Activated CD4-positive, alpha-beta T cell treated with anti-CD3 and anti-CD28 coated beads, Interleukin-2, amount 50 U/mL, for 24 hours (primary cell): ENCODE measurements around the gene KCNIP1.

Source experiments
- DNase-seq, 2 donors: peaks; one replicate each; pipeline ENCODE4 v3.0.0-alpha.2; 2020; ENCODE audit warnings: low read depth in 1 of 2, low spot score in 1 of 2

KCNIP1 gene

GRCh38 chr5:170640731-170641588 is 137.1 kb downstream of the KCNIP1 start:
- no peak for DNase-seq

DNA sequence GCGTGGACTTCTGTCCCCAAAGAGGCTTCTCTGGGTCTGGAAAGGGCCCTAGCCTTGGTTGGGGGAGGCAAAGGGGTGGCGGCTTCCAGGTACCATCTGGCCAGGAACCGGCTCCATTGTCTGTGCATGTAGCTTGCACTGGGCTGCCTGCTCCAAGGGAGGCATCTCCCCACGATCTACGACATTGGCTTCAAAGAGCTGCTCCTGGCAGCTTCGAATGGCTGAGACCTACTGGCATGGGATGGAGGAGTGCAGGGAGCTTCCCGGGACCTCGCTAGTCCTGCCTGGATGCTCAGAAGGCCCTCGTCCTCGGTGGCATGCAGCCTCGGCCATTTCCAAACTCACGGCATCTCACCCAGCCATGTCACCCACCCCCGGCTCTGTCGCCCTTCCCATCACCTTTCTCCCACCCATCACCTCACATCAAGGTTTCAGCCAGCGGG is 137.8 kb downstream of the KCNIP1 start:
- DNase-seq: no peak

GRCh38 chr5:170642066-170642735 is 138.4 kb downstream of the KCNIP1 start:
- no peak for DNase-seq

- DNase-seq: no peak
Measured at GRCh38 chr5:170642776-170643436, 139.1 kb downstream of the KCNIP1 start.

DNA sequence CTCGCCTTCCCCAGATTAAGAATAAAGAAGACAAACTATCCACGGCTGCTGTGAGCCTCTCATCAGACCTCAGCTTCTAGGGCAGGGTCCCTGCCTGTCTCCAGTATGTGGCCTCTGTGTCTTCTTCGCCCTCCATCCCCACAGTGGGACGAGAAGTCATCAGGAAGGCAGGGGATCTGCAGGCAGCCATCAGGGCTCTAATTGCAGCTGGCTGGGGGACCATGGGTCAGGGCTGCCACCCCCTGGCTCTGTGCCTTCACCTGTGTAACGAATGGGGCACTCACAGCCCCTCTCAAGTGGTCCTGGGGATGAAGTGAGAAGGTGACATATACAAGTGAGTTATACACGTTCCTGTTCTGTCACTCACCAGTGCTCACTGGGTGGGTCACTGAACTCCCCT is 139.8 kb downstream of the KCNIP1 start:
- DNase-seq: no peak

DNA sequence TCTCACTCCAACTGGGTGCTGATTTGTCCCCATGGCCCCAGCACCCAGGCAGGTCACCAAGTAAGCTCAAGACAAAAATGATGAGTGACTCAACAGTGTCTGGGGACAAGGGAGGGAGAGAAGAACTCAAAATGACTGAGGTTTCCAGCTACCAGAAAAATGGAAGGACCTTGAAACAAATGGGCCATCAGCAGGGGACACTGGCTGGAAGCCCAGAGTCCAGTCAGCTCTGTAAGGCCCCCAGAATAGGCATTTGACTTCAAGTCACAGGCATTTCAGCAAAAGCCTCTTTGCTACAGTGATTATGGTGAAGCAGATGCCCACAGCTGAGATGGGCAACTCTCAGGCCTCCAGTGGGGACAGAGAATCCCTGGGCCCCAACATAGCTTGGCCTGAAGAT is 140.7 kb downstream of the KCNIP1 start:
- DNase-seq: no peak

DNA sequence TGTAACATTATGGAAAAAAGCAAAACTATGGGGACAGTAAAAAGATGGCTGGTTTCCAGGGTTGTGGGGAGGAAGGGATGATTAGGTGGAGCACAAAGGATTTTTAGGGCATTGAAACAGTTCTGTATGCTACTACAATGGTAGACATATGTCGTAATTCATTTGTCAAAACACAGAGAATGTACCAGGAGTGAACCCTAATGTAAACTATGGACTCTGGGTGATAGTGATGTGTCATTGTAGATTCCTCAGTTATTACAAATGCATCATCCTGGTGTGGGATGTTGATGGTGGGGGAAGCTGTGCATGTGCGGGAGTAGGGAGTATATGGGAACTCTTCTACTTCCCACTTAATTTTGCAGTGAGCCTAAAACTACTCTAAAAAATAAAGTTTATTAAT is 144.7 kb downstream of the KCNIP1 start:
- no peak for DNase-seq

DNA sequence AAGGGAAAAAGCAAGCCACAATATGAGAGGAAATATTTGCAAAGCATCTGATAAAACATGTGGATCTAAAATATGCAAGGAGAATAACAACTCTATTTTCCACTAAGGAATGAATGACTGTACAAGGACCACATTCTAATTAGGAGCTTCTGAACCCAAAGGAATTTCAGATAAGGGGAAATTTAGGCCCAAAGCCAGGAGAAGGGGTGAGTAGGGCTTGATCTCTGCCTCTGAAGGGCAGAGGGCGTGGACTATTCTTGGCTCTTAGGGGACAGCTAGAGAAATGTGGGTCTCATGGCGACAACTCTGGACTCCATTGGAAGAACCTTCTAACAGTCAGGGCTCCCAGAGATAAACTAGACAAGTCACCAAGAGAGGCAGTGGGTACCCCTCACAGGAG is 147.0 kb downstream of the KCNIP1 start:
- DNase-seq: no peak

- no peak for DNase-seq
Measured at GRCh38 chr5:170651604-170652277, 147.9 kb downstream of the KCNIP1 start.

DNA sequence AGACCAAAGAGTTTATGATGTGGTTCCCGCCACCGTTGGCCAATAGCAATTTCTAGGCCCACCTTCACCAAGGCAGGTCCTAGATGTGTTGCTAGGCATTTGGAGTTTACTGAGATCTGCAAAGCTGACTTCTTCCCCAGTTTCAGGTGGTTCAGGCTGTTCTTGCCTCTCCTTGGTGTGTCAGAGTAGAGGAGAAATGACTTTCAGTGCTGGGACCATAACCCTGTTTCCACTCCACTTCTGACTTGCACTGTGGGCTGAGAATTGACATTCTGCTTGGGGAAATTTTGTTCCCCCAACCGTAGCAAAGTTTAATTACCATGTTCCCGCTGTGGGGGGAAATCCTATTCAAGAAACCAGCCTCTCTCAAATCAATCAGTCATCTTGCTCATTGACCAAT is 151.7 kb downstream of the KCNIP1 start:
- no peak for DNase-seq

- DNase-seq: no peak
Measured at GRCh38 chr5:170655920-170656319, 152.1 kb downstream of the KCNIP1 start.

GRCh38 chr5:170656346-170656745 is 152.5 kb downstream of the KCNIP1 start:
- no peak for DNase-seq

GRCh38 chr5:170660531-170660930 is 156.7 kb downstream of the KCNIP1 start:
- no peak for DNase-seq

DNA sequence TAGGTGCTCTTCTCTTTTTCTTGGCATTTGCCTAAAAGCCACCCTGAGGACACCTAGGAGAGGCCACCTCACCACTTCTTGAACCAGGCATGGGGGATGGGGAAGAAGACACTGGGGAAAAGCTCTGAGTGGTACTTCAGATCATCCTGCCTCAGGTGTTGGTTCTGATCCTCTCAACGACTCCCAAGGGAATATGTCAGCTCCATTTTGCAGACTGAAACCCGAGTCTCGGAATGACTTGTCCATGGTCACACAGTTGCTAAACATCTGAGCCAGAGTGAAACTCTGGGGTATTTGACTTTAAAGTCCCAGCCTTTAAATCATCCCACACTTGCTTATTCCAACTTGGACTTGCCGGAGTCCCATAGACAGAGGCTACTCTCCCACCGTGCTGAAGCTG is 159.1 kb downstream of the KCNIP1 start:
- DNase-seq: no peak

- DNase-seq: no peak
Measured at GRCh38 chr5:170678811-170679210, 175.0 kb downstream of the KCNIP1 start.

DNA sequence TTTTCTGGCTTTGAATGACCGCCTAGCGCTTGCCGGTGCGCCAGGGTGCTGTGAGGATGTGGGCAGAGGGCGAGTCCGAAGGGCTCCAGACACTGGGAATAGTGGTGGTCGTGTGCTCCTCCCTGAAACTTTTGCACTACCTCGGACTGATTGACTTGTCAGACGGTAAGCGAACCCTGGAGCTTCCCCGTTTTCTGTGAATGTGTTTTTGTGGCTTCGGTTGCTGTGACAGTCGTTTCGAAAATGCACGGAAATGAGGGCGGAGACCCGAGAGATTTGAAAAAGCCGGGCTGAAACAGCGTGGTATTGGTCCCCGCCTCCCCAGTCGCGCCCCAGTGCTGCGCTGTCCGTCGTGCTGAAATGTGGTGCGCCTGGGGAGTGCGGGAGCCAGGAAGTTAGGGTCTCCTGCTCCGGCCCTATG is 177.2 kb downstream of the KCNIP1 start:
- DNase-seq: peak in 1 of 2 donors; percentile 11

DNA sequence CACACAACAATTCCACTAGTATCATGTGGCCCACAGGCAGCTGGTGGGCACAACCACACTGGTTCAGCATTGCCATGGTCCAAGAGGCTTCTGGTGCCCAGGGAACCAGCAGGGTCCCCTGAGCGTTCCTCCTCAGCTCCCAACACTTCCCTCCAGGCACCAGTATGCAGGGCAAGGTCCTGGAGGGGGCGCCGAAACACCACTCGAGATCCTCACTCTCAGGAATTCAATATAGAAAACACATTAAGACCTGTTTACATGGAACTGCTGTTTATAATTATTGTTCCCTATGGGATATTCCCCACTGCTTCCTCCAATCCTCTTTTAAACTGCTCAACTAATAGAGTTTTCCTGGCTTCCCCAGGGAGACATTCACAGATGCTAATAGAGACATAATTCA is 187.8 kb downstream of the KCNIP1 start:
- no peak for DNase-seq

GRCh38 chr5:170693701-170694100 is 189.9 kb downstream of the KCNIP1 start:
- DNase-seq: no peak

GRCh38 chr5:170694911-170695310 is 191.1 kb downstream of the KCNIP1 start:
- DNase-seq: no peak

DNA sequence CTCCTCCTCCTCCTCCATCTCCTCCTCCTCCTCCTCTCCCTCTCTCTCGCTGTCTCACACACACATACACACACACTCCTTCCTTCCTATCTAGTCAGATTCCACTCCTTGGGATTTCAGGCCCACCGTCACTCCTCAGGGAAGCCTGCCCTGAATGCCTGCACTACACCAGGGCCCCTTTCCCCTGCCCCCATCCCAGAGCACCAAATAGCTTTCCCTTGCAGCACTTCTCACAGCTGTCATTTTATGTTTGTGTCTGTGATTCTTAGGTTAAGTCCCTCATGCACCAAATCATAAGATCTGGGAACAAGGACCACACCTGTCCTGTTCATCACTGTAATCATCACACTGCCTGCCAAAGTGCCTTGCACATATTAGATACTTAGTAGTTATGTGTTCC is 193.2 kb downstream of the KCNIP1 start:
- DNase-seq: no peak

DNA sequence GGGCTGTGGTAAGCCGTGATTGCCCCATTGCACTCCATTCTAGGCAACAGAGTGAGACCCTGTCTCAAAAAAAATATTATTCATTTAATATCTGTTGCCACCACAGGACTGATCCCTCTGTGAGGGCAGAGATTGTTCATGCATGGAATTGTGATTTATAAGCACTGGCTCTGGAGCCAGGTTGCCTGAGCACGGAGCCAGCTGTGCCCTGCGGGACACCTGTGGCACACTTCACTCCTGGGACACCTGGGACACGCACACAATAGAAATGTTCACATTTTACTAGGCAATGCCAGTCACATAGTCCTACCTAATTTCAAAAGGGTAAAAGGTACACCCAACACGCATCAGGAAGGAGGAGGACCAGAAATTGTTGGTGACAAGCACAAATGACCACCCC is 196.7 kb downstream of the KCNIP1 start:
- no peak for DNase-seq
